Measurements from ENCODE around the gene ATP2C2. TPM values are rescaled to one million over a fixed set of nuclear protein-coding genes. Genes with fewer than 3 reads are reported as not detected.

The ATP2C2 gene, protein sequence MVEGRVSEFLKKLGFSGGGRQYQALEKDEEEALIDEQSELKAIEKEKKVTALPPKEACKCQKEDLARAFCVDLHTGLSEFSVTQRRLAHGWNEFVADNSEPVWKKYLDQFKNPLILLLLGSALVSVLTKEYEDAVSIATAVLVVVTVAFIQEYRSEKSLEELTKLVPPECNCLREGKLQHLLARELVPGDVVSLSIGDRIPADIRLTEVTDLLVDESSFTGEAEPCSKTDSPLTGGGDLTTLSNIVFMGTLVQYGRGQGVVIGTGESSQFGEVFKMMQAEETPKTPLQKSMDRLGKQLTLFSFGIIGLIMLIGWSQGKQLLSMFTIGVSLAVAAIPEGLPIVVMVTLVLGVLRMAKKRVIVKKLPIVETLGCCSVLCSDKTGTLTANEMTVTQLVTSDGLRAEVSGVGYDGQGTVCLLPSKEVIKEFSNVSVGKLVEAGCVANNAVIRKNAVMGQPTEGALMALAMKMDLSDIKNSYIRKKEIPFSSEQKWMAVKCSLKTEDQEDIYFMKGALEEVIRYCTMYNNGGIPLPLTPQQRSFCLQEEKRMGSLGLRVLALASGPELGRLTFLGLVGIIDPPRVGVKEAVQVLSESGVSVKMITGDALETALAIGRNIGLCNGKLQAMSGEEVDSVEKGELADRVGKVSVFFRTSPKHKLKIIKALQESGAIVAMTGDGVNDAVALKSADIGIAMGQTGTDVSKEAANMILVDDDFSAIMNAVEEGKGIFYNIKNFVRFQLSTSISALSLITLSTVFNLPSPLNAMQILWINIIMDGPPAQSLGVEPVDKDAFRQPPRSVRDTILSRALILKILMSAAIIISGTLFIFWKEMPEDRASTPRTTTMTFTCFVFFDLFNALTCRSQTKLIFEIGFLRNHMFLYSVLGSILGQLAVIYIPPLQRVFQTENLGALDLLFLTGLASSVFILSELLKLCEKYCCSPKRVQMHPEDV
- total RNA-seq: 6.8 and 10.8 TPM in 2 replicates
- long read RNA-seq, transcript ATP2C2-201 (27 exons, 3,376 nt): major isoform, 6 of 15 reads
- long read RNA-seq, partial matches to known transcripts: 6 of 15 reads
- long read RNA-seq, other reads (novel, unspliced or antisense): 3 of 15 reads

- H3K27ac Mint-ChIP-seq: peak within 1 kb of the TSS; percentile 84
- no peak for TF ChIP-seq CTCF (IDR thresholded peaks at IDR 0.05; ENCODE audit: unreplicated experiment)
- H3K27me3 Mint-ChIP-seq: peaks cover 22% of the 10 kb centered on the region
- H3K9me3 Mint-ChIP-seq (ENCODE audit: low read depth): no peaks in the 10 kb centered on the region
- peak; percentile 74 for DNase-seq (ENCODE audit: low spot score, unreplicated experiment)
- H3K4me1 Mint-ChIP-seq (ENCODE audit: low read depth): peaks cover 15% of the 10 kb centered on the region
- H3K36me3 Mint-ChIP-seq (ENCODE audit: insufficient read depth): no peaks in the 10 kb centered on the region
- H3K4me3 Mint-ChIP-seq (ENCODE audit: low read depth): peak within 1 kb of the TSS; percentile 77
Observed at GRCh38 chr16:84368308-84368996, at the start of gene ATP2C2. TSS of gene ATP2C2 (plus strand) at chr16:84368538. CDS start at chr16:84368616, 78 bp downstream.

GRCh38 chr16:84319146-84319760, 49.1 kb upstream of the ATP2C2 start:
- H3K27ac Mint-ChIP-seq: no peak overlapping the region
- no peak for DNase-seq (ENCODE audit: low spot score, unreplicated experiment)
- H3K9me3 Mint-ChIP-seq (ENCODE audit: low read depth): no peaks in the 10 kb centered on the region
- TF ChIP-seq CTCF (IDR thresholded peaks at IDR 0.05; ENCODE audit: unreplicated experiment): no peak
- peaks cover 15% of the 10 kb centered on the region for H3K27me3 Mint-ChIP-seq
- no peaks in the 10 kb centered on the region for H3K36me3 Mint-ChIP-seq (ENCODE audit: insufficient read depth)
- no peaks in the 10 kb centered on the region for H3K4me1 Mint-ChIP-seq (ENCODE audit: low read depth)
- H3K4me3 Mint-ChIP-seq (ENCODE audit: low read depth): no peak overlapping the region

- no peak for DNase-seq (ENCODE audit: low spot score, unreplicated experiment)
- Mint-ChIP-seq H3K36me3 (ENCODE audit: insufficient read depth) (no peaks in the 10 kb centered on the region), H3K27ac (no peak overlapping the region), H3K27me3 (peaks cover 12% of the 10 kb centered on the region), H3K4me3 (ENCODE audit: low read depth) (no peak overlapping the region), H3K4me1 (ENCODE audit: low read depth) (no peaks in the 10 kb centered on the region), H3K9me3 (ENCODE audit: low read depth) (no peaks in the 10 kb centered on the region)
- TF ChIP-seq CTCF (IDR thresholded peaks at IDR 0.05; ENCODE audit: unreplicated experiment): no peak
Observed at GRCh38 chr16:84320511-84320910, 47.8 kb upstream of the ATP2C2 start.

DNA sequence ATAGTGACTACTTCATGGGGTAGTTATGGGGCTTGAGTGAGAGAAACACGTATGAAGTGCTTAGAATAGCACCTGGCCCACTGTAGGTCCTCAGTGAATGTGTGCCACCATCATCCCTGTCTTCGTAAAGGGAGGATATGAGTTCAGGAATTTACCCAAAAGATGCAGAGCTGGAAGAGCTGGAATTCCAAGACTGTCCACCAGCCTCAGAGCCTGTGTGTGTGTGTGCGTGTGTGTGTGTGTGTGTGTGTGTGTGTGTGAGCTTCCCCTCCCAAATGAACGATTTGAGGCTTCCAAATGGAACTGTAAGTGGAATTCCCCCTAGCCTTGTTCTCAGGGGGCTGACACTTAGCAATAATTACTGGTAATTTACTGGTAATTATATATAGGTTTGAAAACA, 46.4 kb upstream of the ATP2C2 start:
- H3K27ac Mint-ChIP-seq: no peak overlapping the region
- no peaks in the 10 kb centered on the region for H3K9me3 Mint-ChIP-seq (ENCODE audit: low read depth)
- no peak for DNase-seq (ENCODE audit: low spot score, unreplicated experiment)
- H3K4me3 Mint-ChIP-seq (ENCODE audit: low read depth): no peak overlapping the region
- peaks cover 7% of the 10 kb centered on the region for H3K27me3 Mint-ChIP-seq
- H3K36me3 Mint-ChIP-seq (ENCODE audit: insufficient read depth): no peaks in the 10 kb centered on the region
- no peaks in the 10 kb centered on the region for H3K4me1 Mint-ChIP-seq (ENCODE audit: low read depth)
- TF ChIP-seq CTCF (IDR thresholded peaks at IDR 0.05; ENCODE audit: unreplicated experiment): no peak
